Neural cell (in vitro differentiated cells): ENCODE results near the gene SPEG. TPM values are rescaled to one million over a fixed set of nuclear protein-coding genes. Genes with fewer than 3 reads are reported as not detected.
A peak's percentile ranks its signal among the peaks of the same experiment; 100 is the strongest.

Source experiments
- H2AFZ ChIP-seq: fragments of 200-600, 300-800 bp; sonication (generic), shearing (Covaris generic); 2 replicates; pipeline ENCODE4 v1.6.0; 2014; ENCODE audit warnings: low read depth, mild to moderate bottlenecking, antibody characterized with exemption, low read length, moderate library complexity
- H3F3A ChIP-seq: fragments of 200-600 bp; shearing (Covaris generic); 2 replicates; pipeline ENCODE4 v1.6.1; 2016; ENCODE audit warnings: mild to moderate bottlenecking, moderate library complexity, mixed read lengths, antibody characterized with exemption, low read length; ENCODE audit not compliant: insufficient read depth, poor library complexity, severe bottlenecking
- H3K27ac ChIP-seq: fragments of 200-600, 300-800 bp; sonication (generic), shearing (Covaris generic); 2 replicates; pipeline ENCODE4 v1.5.1; 2014; ENCODE audit warnings: mild to moderate bottlenecking, low read length, moderate library complexity
- H3K27me3 ChIP-seq: fragments of 300-800, 200-600 bp; sonication (generic), shearing (Covaris generic); 2 replicates; pipeline ENCODE4 v1.6.0; 2014; ENCODE audit warnings: mild to moderate bottlenecking, low read depth, low read length, moderate library complexity; ENCODE audit not compliant: insufficient read depth
- H3K36me3 ChIP-seq: fragments of 300-800, 200-600 bp; sonication (generic), shearing (Covaris generic); 2 replicates; pipeline ENCODE4 v1.5.1; 2014; ENCODE audit warnings: mild to moderate bottlenecking, antibody characterized with exemption, low read length, moderate library complexity; ENCODE audit not compliant: insufficient read depth
- H3K4me2 ChIP-seq: fragments of 300-800, 200-600 bp; sonication (generic), shearing (Covaris generic); 2 replicates; pipeline ENCODE4 v1.6.0; 2014; ENCODE audit warnings: mild to moderate bottlenecking, low read length
- H3K4me3 ChIP-seq: fragments of 300-800, 200-600 bp; sonication (generic), shearing (Covaris generic); 2 replicates; pipeline ENCODE4 v1.5.1; 2014; ENCODE audit warnings: mild to moderate bottlenecking, low read length, moderate library complexity
- H3K79me2 ChIP-seq: fragments of 200-600 bp; shearing (Covaris generic); replicated peaks from 2 replicates; pipeline ENCODE4 v1.6.0; 2014; ENCODE audit warnings: mild to moderate bottlenecking, low read length, moderate library complexity; ENCODE audit not compliant: insufficient read depth
- H3K9ac ChIP-seq: fragments of 300-800, 200-600 bp; sonication (generic), shearing (Covaris generic); 2 replicates; pipeline ENCODE4 v1.6.1; 2016; ENCODE audit warnings: mild to moderate bottlenecking, low read length, mixed read lengths
- H3K9me2 ChIP-seq: fragments of 200-600 bp; shearing (Covaris generic); 2 replicates; pipeline ENCODE4 v1.6.1; 2016; ENCODE audit warnings: mild to moderate bottlenecking, low read length, mixed read lengths; ENCODE audit not compliant: insufficient read depth
- H3K9me3 ChIP-seq: fragments of 200-600, 300-800 bp; sonication (generic), shearing (Covaris generic); 2 replicates; pipeline ENCODE4 v1.6.1; 2016; ENCODE audit warnings: mild to moderate bottlenecking, mixed run types, low read length, moderate library complexity, mixed read lengths
- H4K20me1 ChIP-seq: fragments of 200-600 bp; shearing (Covaris generic); 2 replicates; pipeline ENCODE4 v1.6.1; 2016; ENCODE audit warnings: mild to moderate bottlenecking, mixed run types; ENCODE audit not compliant: insufficient read depth
- EP300 ChIP-seq: fragments of 450-650 bp; conservative IDR thresholded peaks from 2 replicates; pipeline ENCODE4 v1.6.1; 2014; ENCODE audit warnings: antibody characterized with exemption, mild to moderate bottlenecking, moderate library complexity; ENCODE audit not compliant: poor library complexity, severe bottlenecking
- EZH2 ChIP-seq: fragments of 200-600, 300-800 bp; shearing (Covaris generic), sonication (generic); IDR thresholded peaks from 2 replicates; pipeline ENCODE4 v1.6.1; 2014; ENCODE audit warnings: antibody characterized with exemption, low read length, borderline replicate concordance, mild to moderate bottlenecking; ENCODE audit not compliant: insufficient read depth, poor library complexity, severe bottlenecking
- MXI1 ChIP-seq: fragments of 450-650 bp; conservative IDR thresholded peaks from 2 replicates; pipeline ENCODE4 v1.6.1; 2014; ENCODE audit warnings: antibody characterized with exemption, mild to moderate bottlenecking; ENCODE audit not compliant: poor library complexity, severe bottlenecking
- POLR2AphosphoS5 ChIP-seq: IDR thresholded peaks from 2 replicates; pipeline ENCODE4 v1.6.1; 2012
- RAD21 ChIP-seq: fragments of 450-650 bp; conservative IDR thresholded peaks from 2 replicates; pipeline ENCODE4 v1.6.1; 2014; ENCODE audit warnings: antibody characterized with exemption, mild to moderate bottlenecking, moderate library complexity
- REST ChIP-seq: IDR thresholded peaks from 2 replicates; pipeline ENCODE4 v1.6.1; 2012; ENCODE audit warnings: borderline replicate concordance
- SMC3 ChIP-seq: fragments of 450-650 bp; conservative IDR thresholded peaks from 2 replicates; pipeline ENCODE4 v1.6.1; 2014; ENCODE audit warnings: antibody characterized with exemption, mild to moderate bottlenecking, moderate library complexity; ENCODE audit not compliant: poor library complexity
- TAF1 ChIP-seq: IDR thresholded peaks from 2 replicates; pipeline ENCODE4 v1.6.1; 2012; ENCODE audit warnings: low read depth
- polyA plus RNA-seq: library from polyadenylated mRNA; depleted of rRNA; stranded (reverse); fragments of >200 nt; gene quantifications from 2 replicates; pipeline ENCODE4 v1.2.3, GENCODE V29; 2014
- TF ChIP-seq, protein P1 (sequence below): fragments of 450-650 bp; IDR thresholded peaks from 2 replicates; pipeline ENCODE4 v1.5.1; 2014; ENCODE audit warnings: antibody characterized with exemption, mild to moderate bottlenecking, moderate library complexity; ENCODE audit not compliant: poor library complexity, severe bottlenecking

The SPEG gene
- polyA plus RNA-seq, 1 donor from 2014 or later: 58.3 TPM

- H3K9ac ChIP-seq: peak within 1 kb of the TSS; percentile 59
- no peaks in the 10 kb centered on the region for H3K27me3 ChIP-seq
- H3K4me3 ChIP-seq: peak within 1 kb of the TSS; percentile 77
- no peaks in the 10 kb centered on the region for H3K36me3 ChIP-seq
- H3F3A ChIP-seq: peaks cover 4% of the 10 kb centered on the region
- TF ChIP-seq TAF1: no peak
- TF ChIP-seq MXI1: peak; percentile 40
- TF ChIP-seq SMC3: peak; percentile 26
- no peak for TF ChIP-seq RAD21
- no peaks in the 10 kb centered on the region for H4K20me1 ChIP-seq
- no peaks in the 10 kb centered on the region for H3K9me3 ChIP-seq
- H3K27ac ChIP-seq: peak within 1 kb of the TSS; percentile 51
- H3K9me2 ChIP-seq: no peaks in the 10 kb centered on the region
- peak within 1 kb of the TSS; percentile 58 for H3K4me2 ChIP-seq
- peak within 1 kb of the TSS; percentile 77 for H2AFZ ChIP-seq
- H3K79me2 ChIP-seq: no peaks in the 10 kb centered on the region
These were observed 47.1 kb upstream of the SPEG start, which contains the start of gene DNPEP for GRCh38 chr2:219387306-219388120. Gene DNPEP, minus strand, starts transcription at chr2:219387912. Its CDS starts 118 bp downstream, at chr2:219387794.

- Histone ChIP-seq H3K9me3 (no peaks in the 10 kb centered on the region), H4K20me1 (no peaks in the 10 kb centered on the region), H3K79me2 (no peaks in the 10 kb centered on the region), H3F3A (peaks cover 4% of the 10 kb centered on the region), H3K36me3 (no peaks in the 10 kb centered on the region), H3K9me2 (no peaks in the 10 kb centered on the region), H3K27ac (peak overlapping the region; percentile 51), H3K4me3 (peak overlapping the region; percentile 51), H2AFZ (peak overlapping the region; percentile 77), H3K4me2 (no peak overlapping the region), H3K27me3 (no peaks in the 10 kb centered on the region), H3K9ac (peak overlapping the region; percentile 51)
- TF ChIP-seq, protein P1, sequence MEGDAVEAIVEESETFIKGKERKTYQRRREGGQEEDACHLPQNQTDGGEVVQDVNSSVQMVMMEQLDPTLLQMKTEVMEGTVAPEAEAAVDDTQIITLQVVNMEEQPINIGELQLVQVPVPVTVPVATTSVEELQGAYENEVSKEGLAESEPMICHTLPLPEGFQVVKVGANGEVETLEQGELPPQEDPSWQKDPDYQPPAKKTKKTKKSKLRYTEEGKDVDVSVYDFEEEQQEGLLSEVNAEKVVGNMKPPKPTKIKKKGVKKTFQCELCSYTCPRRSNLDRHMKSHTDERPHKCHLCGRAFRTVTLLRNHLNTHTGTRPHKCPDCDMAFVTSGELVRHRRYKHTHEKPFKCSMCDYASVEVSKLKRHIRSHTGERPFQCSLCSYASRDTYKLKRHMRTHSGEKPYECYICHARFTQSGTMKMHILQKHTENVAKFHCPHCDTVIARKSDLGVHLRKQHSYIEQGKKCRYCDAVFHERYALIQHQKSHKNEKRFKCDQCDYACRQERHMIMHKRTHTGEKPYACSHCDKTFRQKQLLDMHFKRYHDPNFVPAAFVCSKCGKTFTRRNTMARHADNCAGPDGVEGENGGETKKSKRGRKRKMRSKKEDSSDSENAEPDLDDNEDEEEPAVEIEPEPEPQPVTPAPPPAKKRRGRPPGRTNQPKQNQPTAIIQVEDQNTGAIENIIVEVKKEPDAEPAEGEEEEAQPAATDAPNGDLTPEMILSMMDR: peak; percentile 90
- TF ChIP-seq REST: no peak
- peak; percentile 45 for TF ChIP-seq EP300
- no peak for TF ChIP-seq EZH2
- TF ChIP-seq POLR2AphosphoS5: no peak
- peak; percentile 57 for TF ChIP-seq MXI1
- TF ChIP-seq RAD21: peak; percentile 74
- no peak for TF ChIP-seq TAF1
- peak; percentile 86 for TF ChIP-seq SMC3
These were observed 46.3 kb upstream of the SPEG start for GRCh38 chr2:219388121-219388906.
